ENCODE data around the gene MDGA2. TPM values are rescaled to one million over a fixed set of nuclear protein-coding genes. Genes with fewer than 3 reads are reported as not detected.

MDGA2 gene
- total RNA-seq, 1 donor from 2014 or later, result 2.4 TPM

GRCh38 chr14:47155395-47155794 lies 520.0 kb downstream of the MDGA2 start:
- H4K20me1 ChIP-seq (ENCODE audit: insufficient read depth, low read length), result no peaks in the 10 kb centered on the region
- no peak overlapping the region for H3K4me3 ChIP-seq (ENCODE audit: insufficient read depth, low read depth, low read length)
- H3K4me3 Mint-ChIP-seq (ENCODE audit: unreplicated experiment), result no peak overlapping the region
- DNase-seq (ENCODE audit: low read depth) (no peak), FAIRE-seq (no peak)
- H3K79me2 ChIP-seq (ENCODE audit: insufficient read depth, low read length), result no peaks in the 10 kb centered on the region
- no peaks in the 10 kb centered on the region for H3K4me1 ChIP-seq (ENCODE audit: insufficient read depth, low read length)
- H3K4me2 ChIP-seq (ENCODE audit: low read length), result no peak overlapping the region
- no peaks in the 10 kb centered on the region for H3K27me3 ChIP-seq (ENCODE audit: insufficient read depth, low read length)
- no peak overlapping the region for H3K27ac ChIP-seq (ENCODE audit: low read depth, low read length)
- no peaks in the 10 kb centered on the region for H3K36me3 ChIP-seq (ENCODE audit: insufficient read depth, low read length)
- H3K9ac ChIP-seq (ENCODE audit: low read length), result no peak overlapping the region
- H2AFZ ChIP-seq (ENCODE audit: low read depth, low read length), result no peak overlapping the region
- H3K27me3 Mint-ChIP-seq (ENCODE audit: low read depth, unreplicated experiment), result no peaks in the 10 kb centered on the region
- H3K4me1 Mint-ChIP-seq (ENCODE audit: low read depth, unreplicated experiment), result peaks cover under 1% of the 10 kb centered on the region
- peaks cover 1% of the 10 kb centered on the region for H3K9me3 Mint-ChIP-seq (ENCODE audit: unreplicated experiment)
- peaks cover 3% of the 10 kb centered on the region for H3K9me3 ChIP-seq (ENCODE audit: insufficient read depth, low read depth, low read length)
- no peak overlapping the region for H3K27ac Mint-ChIP-seq (ENCODE audit: unreplicated experiment)
- H3K36me3 Mint-ChIP-seq (ENCODE audit: low read depth, unreplicated experiment), result no peaks in the 10 kb centered on the region
- TF ChIP-seq CTCF (IDR thresholded peaks at IDR 0.05; ENCODE audit: insufficient read depth, low read depth, low read length) (no peak), EZH2 (IDR thresholded peaks at IDR 0.05; ENCODE audit: insufficient read depth, low read length) (no peak)

DNA sequence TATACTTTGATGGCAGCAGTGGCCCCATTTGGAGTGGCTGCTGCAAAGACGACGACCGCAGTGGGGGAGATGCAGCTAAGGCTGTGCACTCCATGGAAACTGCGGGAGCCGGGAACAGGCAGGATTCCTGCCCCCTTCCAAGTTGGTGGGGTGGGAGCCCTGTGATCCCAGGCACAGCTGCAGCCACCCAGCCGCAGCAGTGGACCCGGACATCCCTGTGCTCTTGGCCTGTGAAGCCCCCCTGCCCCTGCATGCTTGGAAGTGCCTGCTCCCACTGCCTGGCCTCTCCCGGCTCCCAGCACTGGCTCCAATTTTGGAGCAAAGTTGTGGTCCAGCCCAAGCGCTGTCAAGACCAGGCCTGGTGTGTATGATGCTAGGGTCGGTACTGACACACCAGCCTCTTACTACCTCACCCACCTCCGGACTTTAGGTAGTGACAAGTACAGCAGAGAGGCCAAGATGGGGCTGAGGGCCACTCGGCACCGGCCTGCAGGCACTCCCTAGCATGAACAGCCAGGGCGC lies 521.1 kb downstream of the MDGA2 start:
- no peak overlapping the region for H3K4me2 ChIP-seq (ENCODE audit: low read length)
- H4K20me1 ChIP-seq (ENCODE audit: insufficient read depth, low read length), result no peaks in the 10 kb centered on the region
- no peak for TF ChIP-seq EZH2 (IDR thresholded peaks at IDR 0.05; ENCODE audit: insufficient read depth, low read length)
- no peak for TF ChIP-seq CTCF (IDR thresholded peaks at IDR 0.05; ENCODE audit: insufficient read depth, low read depth, low read length)
- H3K4me3 Mint-ChIP-seq (ENCODE audit: unreplicated experiment), result no peak overlapping the region
- no peak overlapping the region for H3K27ac ChIP-seq (ENCODE audit: low read depth, low read length)
- H3K27me3 ChIP-seq (ENCODE audit: insufficient read depth, low read length), result no peaks in the 10 kb centered on the region
- no peaks in the 10 kb centered on the region for H3K27me3 Mint-ChIP-seq (ENCODE audit: low read depth, unreplicated experiment)
- peaks cover 3% of the 10 kb centered on the region for H3K9me3 ChIP-seq (ENCODE audit: insufficient read depth, low read depth, low read length)
- H2AFZ ChIP-seq (ENCODE audit: low read depth, low read length), result no peak overlapping the region
- no peak for DNase-seq (ENCODE audit: low read depth)
- no peak for FAIRE-seq
- no peak overlapping the region for H3K9ac ChIP-seq (ENCODE audit: low read length)
- peaks cover 11% of the 10 kb centered on the region for H3K4me1 Mint-ChIP-seq (ENCODE audit: low read depth, unreplicated experiment)
- peaks cover 1% of the 10 kb centered on the region for H3K9me3 Mint-ChIP-seq (ENCODE audit: unreplicated experiment)
- H3K36me3 ChIP-seq (ENCODE audit: insufficient read depth, low read length), result no peaks in the 10 kb centered on the region
- H3K27ac Mint-ChIP-seq (ENCODE audit: unreplicated experiment), result no peak overlapping the region
- no peaks in the 10 kb centered on the region for H3K36me3 Mint-ChIP-seq (ENCODE audit: low read depth, unreplicated experiment)
- no peaks in the 10 kb centered on the region for H3K79me2 ChIP-seq (ENCODE audit: insufficient read depth, low read length)
- H3K4me1 ChIP-seq (ENCODE audit: insufficient read depth, low read length), result no peaks in the 10 kb centered on the region
- no peak overlapping the region for H3K4me3 ChIP-seq (ENCODE audit: insufficient read depth, low read depth, low read length)

- no peaks in the 10 kb centered on the region for H3K27me3 Mint-ChIP-seq (ENCODE audit: low read depth, unreplicated experiment)
- H3K9me3 Mint-ChIP-seq (ENCODE audit: unreplicated experiment), result peaks cover 1% of the 10 kb centered on the region
- H2AFZ ChIP-seq (ENCODE audit: low read depth, low read length), result no peak overlapping the region
- no peaks in the 10 kb centered on the region for H3K36me3 ChIP-seq (ENCODE audit: insufficient read depth, low read length)
- H3K4me3 Mint-ChIP-seq (ENCODE audit: unreplicated experiment), result no peak overlapping the region
- no peaks in the 10 kb centered on the region for H4K20me1 ChIP-seq (ENCODE audit: insufficient read depth, low read length)
- H3K36me3 Mint-ChIP-seq (ENCODE audit: low read depth, unreplicated experiment), result no peaks in the 10 kb centered on the region
- no peaks in the 10 kb centered on the region for H3K79me2 ChIP-seq (ENCODE audit: insufficient read depth, low read length)
- H3K4me1 ChIP-seq (ENCODE audit: insufficient read depth, low read length), result no peaks in the 10 kb centered on the region
- H3K9me3 ChIP-seq (ENCODE audit: insufficient read depth, low read depth, low read length), result peaks cover 3% of the 10 kb centered on the region
- FAIRE-seq, result no peak
- TF ChIP-seq CTCF (IDR thresholded peaks at IDR 0.05; ENCODE audit: insufficient read depth, low read depth, low read length), result no peak
- DNase-seq (ENCODE audit: low read depth), result no peak
- peaks cover 17% of the 10 kb centered on the region for H3K4me1 Mint-ChIP-seq (ENCODE audit: low read depth, unreplicated experiment)
- no peak overlapping the region for H3K27ac ChIP-seq (ENCODE audit: low read depth, low read length)
- H3K9ac ChIP-seq (ENCODE audit: low read length), result no peak overlapping the region
- no peak overlapping the region for H3K27ac Mint-ChIP-seq (ENCODE audit: unreplicated experiment)
- H3K4me3 ChIP-seq (ENCODE audit: insufficient read depth, low read depth, low read length), result no peak overlapping the region
- H3K4me2 ChIP-seq (ENCODE audit: low read length), result no peak overlapping the region
- no peaks in the 10 kb centered on the region for H3K27me3 ChIP-seq (ENCODE audit: insufficient read depth, low read length)
These were observed 521.7 kb downstream of the MDGA2 start for GRCh38 chr14:47153746-47154145.
